Heart left ventricle (tissue), 16 donors: ENCODE measurements around the gene DUT. TPM values are rescaled to one million over a fixed set of nuclear protein-coding genes. Genes with fewer than 3 reads are reported as not detected.
A peak's percentile ranks its signal among the peaks of the same experiment; 100 is the strongest.

Source experiments
- ATAC-seq, 4 donors: fragments of 200-7000 bp; cut with Tn5 transposase; one replicate each; pipeline ENCODE4 v1.9.1; 2020 to 2022; ENCODE audit warnings: moderate library complexity in 4 of 4, mild to moderate bottlenecking in 3 of 4, moderate number of reproducible peaks in 1 of 4
- DNase-seq, 5 donors: peaks; one replicate each; pipeline ENCODE4 v3.0.0-alpha.2; 2020
- H3K27ac ChIP-seq, 12 donors: fragments of 200-600 bp; sonication (generic) in 4 of 12; one replicate each; pipeline versions ENCODE4 v1.5.0 to v1.8.0; 2016 to 2022; ENCODE audit warnings: mild to moderate bottlenecking in 2 of 12
- H3K27me3 ChIP-seq, 9 donors: fragments of 200-600 bp; sonication (generic) in 2 of 9; one replicate each; pipeline versions ENCODE4 v1.5.1 to v1.8.0; 2016 to 2022; ENCODE audit warnings: mild to moderate bottlenecking in 3 of 9
- H3K36me3 ChIP-seq, 9 donors: fragments of 200-600 bp; sonication (generic) in 2 of 9; one replicate each; pipeline versions ENCODE4 v1.5.0 to v1.8.0; 2018 to 2022; ENCODE audit warnings: mild to moderate bottlenecking in 2 of 9
- H3K4me1 ChIP-seq, 12 donors: fragments of 200-600 bp; sonication (generic) in 4 of 12; one replicate each; pipeline versions ENCODE4 v1.5.0 to v1.8.0; 2016 to 2022; ENCODE audit warnings: mild to moderate bottlenecking in 3 of 12
- H3K4me3 ChIP-seq, 12 donors: fragments of 200-600 bp; sonication (generic) in 4 of 12; one replicate each; pipeline versions ENCODE4 v1.5.0 to v1.8.0; 2017 to 2022; ENCODE audit warnings: mild to moderate bottlenecking in 9 of 12, moderate library complexity in 4 of 12
- H3K9me3 ChIP-seq, 12 donors: fragments of 200-600 bp; sonication (generic) in 4 of 12; one replicate each; pipeline versions ENCODE4 v1.5.0 to v1.8.0; 2016 to 2022; ENCODE audit warnings: mild to moderate bottlenecking in 1 of 12
- CTCF ChIP-seq, 12 donors: fragments of 200-600 bp; sonication (generic) in 4 of 12; IDR thresholded peaks; one replicate each; pipeline versions ENCODE4 v1.5.0 to v1.8.0; 2018 to 2022; ENCODE audit warnings: antibody characterized with exemption in 12 of 12, mild to moderate bottlenecking in 5 of 12
- POLR2A ChIP-seq, 2 donors: fragments of 450-650 bp; IDR thresholded peaks; one replicate each; pipeline ENCODE4 v1.6.1; 2017; ENCODE audit warnings: antibody characterized with exemption in 2 of 2, mild to moderate bottlenecking in 2 of 2, moderate library complexity in 2 of 2
- WGBS, 4 donors: extraction: QIAGEN DNeasy Blood & Tissue Kit in 2 of 4; methylation state at CpG; one replicate each; pipeline versions ENCODE4 v1.1.5 to v1.1.7; 2013 to 2018; 5-methylcytosine and 5-hydroxymethylcytosine counted together
- intact Hi-C, 10 donors: fragments of 100-400 bp; cut with DNase I; formaldehyde crosslinking; loops; one replicate each; pipeline versions ENCODE4 v1.11.1 to v1.14.2; 2022
- polyA plus RNA-seq, 2 donors: library from polyadenylated mRNA; stranded (reverse); fragments of 200-250 nt; gene quantifications; one replicate each; pipeline ENCODE4 v1.2.3, GENCODE V29; 2013
- total RNA-seq, 9 donors: library from RNA; depleted of rRNA in 2 of 9; stranded (reverse); fragments of >200 nt in 2 of 9; fragmentation: NEBNext Ultra II Directional in 3 of 9; extraction: Animal tissue kit (Norgen Biotek cat#: 25700) in 3 of 9; gene quantifications; one replicate each; pipeline versions ENCODE4 v1.1.0 to v1.2.4, GENCODE V29; 2016 to 2023
- donor health status: ischemic (EF 13 %, LVEDD 7.1; RV severe dilation, severe dysfunction).
- donor health status: healthy with polysubstance abuse.
- donor health status: DM: no; HTN: yes; CAD: no.
- donor health status: DM: no; HTN: no; CAD: no.
- donor health status: ischemic (EF 25% LVEDD 6.9; RV normal size, moderate dysfunction).
- donor health status: ischemic (EF 25% LVEDD 5.7; RV mildly dilated, moderate dysfunction).
- donor health status: healthy.
- donor health status: DM: yes; HTN: yes; CAD: no.
- donor health status: ischemic (EF 35%, LVEDD 5.7; RV mildly dilated, moderate dysfunction).
- donor health status: nonischemic (EF 11% LVEDD 7.7; RV severe dilation, severe dysfunction).
- donor health status: DM: yes; HTN: yes; CAD: no.
- donor health status: PGD.
- donor health status: ischemic (EF 29% LVEDD 5.4; RV normal size, mild dysfunction).
- donor health status: nonischemic (EF 23%, LVEDD 6.1; RV moderate dilation, normal function).

DUT gene
- total and polyA plus RNA-seq, 11 donors = 44.0 to 79.9 (median 59.6) TPM

DNA sequence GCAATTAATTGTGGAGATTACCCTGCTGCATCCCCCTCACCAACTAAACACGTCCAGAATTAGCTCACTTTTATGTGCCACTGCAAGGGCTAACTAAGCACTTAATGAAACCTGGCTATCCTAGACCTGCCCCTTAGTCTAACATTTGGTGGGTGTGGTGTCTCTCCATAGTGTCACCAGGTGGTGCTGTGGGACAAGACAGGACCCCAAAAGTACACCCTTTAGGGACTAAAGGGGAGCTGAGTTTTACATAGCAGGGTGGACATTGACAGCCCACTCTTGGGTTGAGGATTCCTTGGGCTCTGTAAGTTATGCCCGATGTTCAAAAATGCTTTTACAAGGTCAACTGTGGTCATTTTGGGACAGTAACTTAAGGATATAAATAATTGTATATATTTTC lies 5.7 kb downstream of the DUT start:
- intact Hi-C loops = no loop called here

DNA sequence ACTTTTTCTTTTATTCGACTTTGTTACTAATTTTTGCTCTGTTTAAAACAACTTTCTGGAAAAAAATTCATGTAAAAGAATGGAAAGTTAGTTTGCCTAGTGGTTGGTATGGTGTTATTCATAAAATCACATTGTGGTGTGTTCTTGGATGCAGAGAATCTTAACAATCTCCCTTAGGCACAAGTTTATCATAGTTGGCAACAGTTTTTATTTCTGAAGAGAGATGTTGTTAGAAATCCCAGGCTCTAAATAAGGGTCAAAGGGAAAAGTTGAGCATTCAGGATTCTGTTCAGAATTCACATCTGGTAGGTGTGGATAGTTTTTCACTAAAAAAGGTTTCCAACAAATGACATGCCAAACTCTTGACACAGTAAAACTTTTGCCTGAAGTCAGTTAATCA lies 6.4 kb downstream of the DUT start:
- no peak for DNase-seq
- Histone ChIP-seq H3K27ac (no peak overlapping the region), H3K27me3 (no peaks in the 10 kb centered on the region), H3K4me3 (no peak overlapping the region), H3K36me3 (peaks cover 0 to 96% (median 85%) of the 10 kb centered on the region in 9 donors), H3K4me1 (peaks cover 0 to 3% (median under 1%) of the 10 kb centered on the region in 12 donors), H3K9me3 (no peaks in the 10 kb centered on the region)
- TF ChIP-seq CTCF (IDR thresholded peaks at IDR 0.05) = no peak
- TF ChIP-seq POLR2A (IDR thresholded peaks at IDR 0.05) = no peak
- intact Hi-C loops = no loop called here
- 63 to 72% (median 68%) methylated on average over 1 of the region's 1 CpG for WGBS, 4 donors
- ATAC-seq = no peak

More for the DNA sequence above, 5.7 kb downstream of the DUT start:
- Histone ChIP-seq H3K9me3 (no peaks in the 10 kb centered on the region), H3K27me3 (no peaks in the 10 kb centered on the region), H3K4me1 (peaks cover 0 to 10% (median 7%) of the 10 kb centered on the region in 12 donors), H3K27ac (no peak overlapping the region), H3K4me3 (no peak overlapping the region), H3K36me3 (peaks cover 0 to 89% (median 78%) of the 10 kb centered on the region in 9 donors)
- peak in 5 of 12 donors; percentile 10 to 33 (median 24) for TF ChIP-seq CTCF (IDR thresholded peaks at IDR 0.05)
- TF ChIP-seq POLR2A (IDR thresholded peaks at IDR 0.05) = no peak
- ATAC-seq (no peak), DNase-seq (no peak)
- WGBS, 4 donors = 73 to 95% (median 84%) methylated on average over 2 of the region's 2 CpGs

- peaks cover 0 to 89% (median 83%) of the 10 kb centered on the region in 9 donors for H3K36me3 ChIP-seq
- WGBS, 4 donors = 65 to 77% (median 73%) methylated on average over 4 of the region's 4 CpGs
These were observed 8.9 kb downstream of the DUT start for GRCh38 chr15:48340111-48340510.

DNA sequence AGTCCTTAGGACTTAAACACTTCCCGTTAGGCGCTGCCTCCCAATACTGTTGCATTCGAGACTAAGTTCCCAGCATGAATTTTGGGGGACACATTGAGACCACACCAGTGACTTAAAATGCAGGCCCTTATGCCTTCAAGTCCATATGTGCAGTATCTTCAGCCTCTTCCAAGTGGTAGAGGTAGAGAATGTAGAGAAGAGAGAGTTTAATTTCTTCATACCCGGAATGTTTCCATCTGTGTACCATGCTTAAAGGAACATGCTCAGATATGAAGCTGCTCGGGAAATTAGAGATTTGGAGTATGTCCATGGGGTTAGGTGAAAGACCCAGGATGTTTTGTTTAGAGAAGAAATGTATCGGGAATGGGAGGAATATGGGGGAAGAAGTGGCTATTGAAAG lies 12.6 kb downstream of the DUT start:
- 87 to 97% (median 95%) methylated on average over 6 of the region's 6 CpGs for WGBS, 4 donors
- H3K27me3 ChIP-seq = no peaks in the 10 kb centered on the region
- no peaks in the 10 kb centered on the region for H3K9me3 ChIP-seq
- intact Hi-C loops = no loop called here
- ATAC-seq = no peak
- no peak for DNase-seq
- no peak for TF ChIP-seq CTCF (IDR thresholded peaks at IDR 0.05)
- no peak for TF ChIP-seq POLR2A (IDR thresholded peaks at IDR 0.05)
- no peak overlapping the region for H3K4me3 ChIP-seq
- H3K4me1 ChIP-seq = no peaks in the 10 kb centered on the region
- H3K36me3 ChIP-seq = peaks cover 0 to 52% (median 45%) of the 10 kb centered on the region in 9 donors
- H3K27ac ChIP-seq = no peak overlapping the region

More at GRCh38 chr15:48340111-48340510, 8.9 kb downstream of the DUT start:
- intact Hi-C loops = no loop called here
- Histone ChIP-seq H3K4me1 (no peaks in the 10 kb centered on the region), H3K27ac (no peak overlapping the region), H3K27me3 (no peaks in the 10 kb centered on the region), H3K9me3 (no peaks in the 10 kb centered on the region), H3K4me3 (no peak overlapping the region)
- DNase-seq (no peak), ATAC-seq (no peak)
- no peak for TF ChIP-seq POLR2A (IDR thresholded peaks at IDR 0.05)
- TF ChIP-seq CTCF (IDR thresholded peaks at IDR 0.05) = no peak
